ENCODE data around the gene DPEP1. TPM values are rescaled to one million over a fixed set of nuclear protein-coding genes. Genes with fewer than 3 reads are reported as not detected.

DPEP1 gene
- polyA plus RNA-seq, 2 donors = 0.05 TPM; not detected in 1

DNA sequence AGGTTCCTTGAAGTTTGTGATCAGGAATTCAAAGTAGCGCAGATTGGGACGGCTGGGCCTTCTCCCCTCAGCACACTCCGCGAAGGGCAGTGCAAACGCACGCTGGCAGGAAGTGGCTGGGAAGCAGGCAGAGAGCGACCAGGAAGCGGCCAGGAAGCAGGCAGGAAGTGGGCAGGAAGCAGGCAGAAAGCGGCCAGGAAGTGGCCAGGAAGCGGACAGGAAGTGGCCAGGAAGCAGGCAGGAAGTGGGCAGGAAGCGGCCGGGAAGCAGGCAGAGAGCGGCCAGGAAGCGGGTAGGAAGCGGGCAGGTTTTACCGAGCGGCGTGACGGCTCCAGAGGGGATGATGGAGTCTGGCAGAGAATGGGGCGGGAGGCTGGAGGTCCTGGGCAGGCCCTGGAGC lies 3.2 kb downstream of the DPEP1 start:
- Histone ChIP-seq H3K27me3 (ENCODE audit: control insufficient read depth in 1 of 2, insufficient read depth in 2 of 2, low read length in 2 of 2) (no peaks in the 10 kb centered on the region), H3K4me3 (ENCODE audit: low read depth in 1 of 2, low read length in 2 of 2) (no peak overlapping the region), H3K27ac (ENCODE audit: low read depth in 2 of 2, low read length in 1 of 2) (peak overlapping the region in 1 of 2 donors; percentile 19), H3K4me1 (ENCODE audit: control insufficient read depth in 2 of 2, insufficient read depth in 2 of 2, low read length in 1 of 2) (peaks cover 2 to 3% of the 10 kb centered on the region in 2 donors), H3K9me3 (ENCODE audit: control insufficient read depth in 2 of 2, insufficient read depth in 1 of 2, low read depth in 1 of 2, low read length in 1 of 2) (peaks cover 0 to 4% of the 10 kb centered on the region in 2 donors), H3K36me3 (ENCODE audit: control insufficient read depth in 2 of 2, insufficient read depth in 2 of 2, low read length in 1 of 2) (no peaks in the 10 kb centered on the region)
- 67% methylated on average over 20 of the region's 20 CpGs for WGBS, 2 donors

DNA sequence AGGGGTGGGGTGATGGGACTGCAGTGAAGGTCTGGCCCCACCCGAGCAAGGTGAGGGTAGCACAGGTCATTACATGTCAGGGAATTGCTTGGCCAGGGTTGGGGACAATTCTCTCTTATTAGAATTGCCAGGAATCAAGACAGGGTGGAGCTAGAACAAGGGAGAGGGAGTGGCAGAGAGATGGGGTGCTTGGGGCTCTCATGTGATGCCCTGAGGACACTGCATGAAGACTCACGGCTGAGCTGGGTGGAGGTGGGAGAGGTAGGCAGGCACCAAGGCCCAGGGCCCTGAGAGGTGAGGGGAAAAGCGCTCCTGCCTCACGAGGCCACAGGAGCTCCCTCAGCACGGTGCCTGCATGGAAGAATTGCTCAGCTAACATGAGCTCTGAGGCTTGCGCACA lies 3.6 kb downstream of the DPEP1 start:
- 52 to 56% methylated on average over 6 of the region's 6 CpGs for WGBS, 2 donors
- peak overlapping the region in 1 of 2 donors; percentile 19 for H3K27ac ChIP-seq (ENCODE audit: low read depth in 2 of 2, low read length in 1 of 2)
- H3K9me3 ChIP-seq (ENCODE audit: control insufficient read depth in 2 of 2, insufficient read depth in 1 of 2, low read depth in 1 of 2, low read length in 1 of 2) = peaks cover 0 to 4% of the 10 kb centered on the region in 2 donors
- H3K4me1 ChIP-seq (ENCODE audit: control insufficient read depth in 2 of 2, insufficient read depth in 2 of 2, low read length in 1 of 2) = peaks cover 2 to 3% of the 10 kb centered on the region in 2 donors
- H3K4me3 ChIP-seq (ENCODE audit: low read depth in 1 of 2, low read length in 2 of 2) = no peak overlapping the region
- H3K36me3 ChIP-seq (ENCODE audit: control insufficient read depth in 2 of 2, insufficient read depth in 2 of 2, low read length in 1 of 2) = no peaks in the 10 kb centered on the region
- H3K27me3 ChIP-seq (ENCODE audit: control insufficient read depth in 1 of 2, insufficient read depth in 2 of 2, low read length in 2 of 2) = no peaks in the 10 kb centered on the region

DNA sequence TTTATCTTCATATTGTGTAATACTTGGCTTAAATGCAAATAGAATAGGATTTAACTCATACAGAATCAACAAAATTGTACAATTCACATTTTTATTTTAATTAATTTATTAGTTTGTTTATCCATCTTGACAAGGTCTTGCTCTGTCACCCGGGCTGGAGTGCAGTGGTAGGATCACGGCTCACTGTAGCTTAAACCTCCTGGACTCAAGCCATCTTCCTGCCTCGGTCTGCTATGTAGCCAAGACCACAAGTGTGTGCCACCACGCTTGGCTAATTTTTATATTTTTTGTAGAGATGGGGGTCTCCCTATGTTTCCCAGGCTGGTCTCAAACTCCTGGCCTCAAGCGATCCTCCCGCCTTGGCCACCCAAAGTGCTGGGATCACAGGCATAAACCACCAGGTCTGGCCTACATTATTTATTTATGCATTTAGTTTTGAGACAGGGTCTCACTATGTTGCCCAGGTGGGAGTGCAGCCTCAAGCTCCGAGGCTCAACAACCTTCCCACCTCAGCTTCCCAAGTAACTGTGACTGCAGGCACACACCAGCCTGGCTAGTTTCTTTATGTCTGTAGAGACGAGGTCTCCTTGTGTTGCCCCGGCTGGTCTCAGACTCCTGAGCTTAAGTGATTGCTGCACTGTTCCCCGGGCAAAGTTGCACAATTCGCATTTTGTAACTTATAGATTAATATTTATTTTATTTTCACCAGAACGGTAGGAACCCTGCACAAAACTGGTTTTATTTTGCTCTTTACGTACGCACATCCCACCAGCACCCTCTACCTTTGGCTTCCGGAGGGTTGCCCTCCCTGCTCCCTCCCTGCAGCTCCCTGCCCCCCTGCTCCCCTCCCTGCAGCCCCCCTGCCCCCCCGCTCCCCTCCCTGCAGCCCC lies 4.9 kb downstream of the DPEP1 start:
- H3K27ac ChIP-seq (ENCODE audit: low read depth in 2 of 2, low read length in 1 of 2) = no peak overlapping the region
- H3K9me3 ChIP-seq (ENCODE audit: control insufficient read depth in 2 of 2, insufficient read depth in 1 of 2, low read depth in 1 of 2, low read length in 1 of 2) = peaks cover 0 to 4% of the 10 kb centered on the region in 2 donors
- H3K36me3 ChIP-seq (ENCODE audit: control insufficient read depth in 2 of 2, insufficient read depth in 2 of 2, low read length in 1 of 2) = no peaks in the 10 kb centered on the region
- 48 to 53% methylated on average over 15 to 16 of the region's 16 CpGs for WGBS, 2 donors
- H3K4me3 ChIP-seq (ENCODE audit: low read depth in 1 of 2, low read length in 2 of 2) = no peak overlapping the region
- no peaks in the 10 kb centered on the region for H3K27me3 ChIP-seq (ENCODE audit: control insufficient read depth in 1 of 2, insufficient read depth in 2 of 2, low read length in 2 of 2)
- peaks cover 2 to 3% of the 10 kb centered on the region in 2 donors for H3K4me1 ChIP-seq (ENCODE audit: control insufficient read depth in 2 of 2, insufficient read depth in 2 of 2, low read length in 1 of 2)

DNA sequence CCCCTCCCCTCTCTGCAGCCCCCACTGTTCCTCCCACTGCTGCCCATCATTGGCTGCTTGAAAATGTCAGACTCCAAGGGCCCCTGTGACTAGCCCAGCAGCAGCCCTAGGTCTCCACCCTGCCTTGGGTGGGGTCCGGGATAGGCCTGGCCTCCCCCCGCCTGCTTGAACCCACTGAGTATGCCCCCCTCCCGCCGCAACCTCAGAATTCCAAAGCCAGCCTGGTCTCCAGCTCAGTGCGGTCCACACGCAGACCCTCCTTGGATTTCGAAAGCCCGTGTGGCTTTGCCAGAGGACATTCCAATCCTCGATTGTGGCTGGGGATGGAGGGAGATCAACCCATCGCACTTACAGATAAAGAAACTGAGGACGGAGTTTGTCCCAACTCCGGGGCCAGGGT lies 6.4 kb downstream of the DPEP1 start:
- WGBS, 2 donors = 53 to 70% methylated on average over 12 of the region's 12 CpGs
- no peaks in the 10 kb centered on the region for H3K36me3 ChIP-seq (ENCODE audit: control insufficient read depth in 2 of 2, insufficient read depth in 2 of 2, low read length in 1 of 2)
- no peaks in the 10 kb centered on the region for H3K27me3 ChIP-seq (ENCODE audit: control insufficient read depth in 1 of 2, insufficient read depth in 2 of 2, low read length in 2 of 2)
- H3K27ac ChIP-seq (ENCODE audit: low read depth in 2 of 2, low read length in 1 of 2) = no peak overlapping the region
- no peak overlapping the region for H3K4me3 ChIP-seq (ENCODE audit: low read depth in 1 of 2, low read length in 2 of 2)
- peaks cover 2 to 6% of the 10 kb centered on the region in 2 donors for H3K4me1 ChIP-seq (ENCODE audit: control insufficient read depth in 2 of 2, insufficient read depth in 2 of 2, low read length in 1 of 2)
- H3K9me3 ChIP-seq (ENCODE audit: control insufficient read depth in 2 of 2, insufficient read depth in 1 of 2, low read depth in 1 of 2, low read length in 1 of 2) = peaks cover 0 to 4% of the 10 kb centered on the region in 2 donors

DNA sequence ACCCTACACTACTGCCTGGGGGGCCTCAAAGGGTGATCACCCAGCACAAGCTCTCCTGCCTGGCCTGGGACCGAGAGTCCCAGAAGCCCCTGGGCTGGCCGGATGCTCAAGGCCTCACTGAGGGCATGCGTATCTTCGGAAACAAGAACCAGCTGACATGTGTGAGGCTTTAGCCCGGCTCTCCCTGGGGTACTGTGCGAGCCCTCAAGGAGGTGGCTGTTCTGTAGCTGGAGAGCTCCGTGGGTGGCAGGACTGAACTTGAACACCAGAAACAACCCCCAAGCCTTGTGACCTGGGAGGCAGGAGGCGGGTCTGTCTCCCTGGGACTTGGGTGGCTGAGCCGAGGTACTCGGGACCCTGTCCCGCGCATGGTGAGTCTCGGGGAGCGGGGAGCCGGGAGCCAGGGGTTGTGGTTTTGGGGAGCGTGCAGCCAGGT lies 7.0 kb downstream of the DPEP1 start:
- Histone ChIP-seq H3K36me3 (ENCODE audit: control insufficient read depth in 2 of 2, insufficient read depth in 2 of 2, low read length in 1 of 2) (no peaks in the 10 kb centered on the region), H3K27ac (ENCODE audit: low read depth in 2 of 2, low read length in 1 of 2) (no peak overlapping the region), H3K9me3 (ENCODE audit: control insufficient read depth in 2 of 2, insufficient read depth in 1 of 2, low read depth in 1 of 2, low read length in 1 of 2) (peaks cover 0 to 4% of the 10 kb centered on the region in 2 donors), H3K27me3 (ENCODE audit: control insufficient read depth in 1 of 2, insufficient read depth in 2 of 2, low read length in 2 of 2) (no peaks in the 10 kb centered on the region), H3K4me3 (ENCODE audit: low read depth in 1 of 2, low read length in 2 of 2) (no peak overlapping the region), H3K4me1 (ENCODE audit: control insufficient read depth in 2 of 2, insufficient read depth in 2 of 2, low read length in 1 of 2) (peaks cover 2 to 6% of the 10 kb centered on the region in 2 donors)
- 71 to 84% methylated on average over 16 of the region's 16 CpGs for WGBS, 2 donors

DNA sequence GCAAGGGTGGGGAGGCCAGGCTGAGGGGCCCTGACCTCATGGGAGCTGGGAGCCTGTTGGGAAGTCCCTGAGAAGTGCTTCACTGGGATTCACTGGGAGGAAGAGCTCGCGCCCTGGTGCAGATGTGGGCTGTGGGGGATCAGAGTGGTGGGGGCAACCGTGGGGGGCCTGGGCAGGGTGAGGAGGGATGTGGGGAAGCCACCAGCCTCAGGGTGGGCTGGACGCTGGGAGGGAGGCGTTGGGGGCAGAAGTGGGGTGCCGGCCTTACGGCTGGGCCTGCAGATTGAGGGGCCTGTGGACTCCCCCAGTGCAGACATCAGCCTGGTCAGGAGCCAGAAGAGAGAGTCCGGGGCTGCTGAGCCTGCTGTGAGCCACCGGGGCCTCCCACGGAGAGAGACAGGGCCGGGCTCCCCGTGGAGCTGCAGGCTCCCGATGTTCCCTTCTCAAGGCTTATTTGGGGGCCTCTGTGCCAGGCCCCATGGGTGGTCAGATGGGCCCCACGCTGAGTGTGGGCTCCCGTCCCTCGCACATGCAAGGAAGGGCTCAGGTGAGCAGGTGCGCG lies 7.8 kb downstream of the DPEP1 start:
- WGBS, 2 donors = 77 to 85% methylated on average over 18 of the region's 18 CpGs
- no peak overlapping the region for H3K27ac ChIP-seq (ENCODE audit: low read depth in 2 of 2, low read length in 1 of 2)
- peaks cover 0 to 6% of the 10 kb centered on the region in 2 donors for H3K4me1 ChIP-seq (ENCODE audit: control insufficient read depth in 2 of 2, insufficient read depth in 2 of 2, low read length in 1 of 2)
- H3K4me3 ChIP-seq (ENCODE audit: low read depth in 1 of 2, low read length in 2 of 2) = no peak overlapping the region
- no peaks in the 10 kb centered on the region for H3K27me3 ChIP-seq (ENCODE audit: control insufficient read depth in 1 of 2, insufficient read depth in 2 of 2, low read length in 2 of 2)
- peaks cover 0 to 4% of the 10 kb centered on the region in 2 donors for H3K9me3 ChIP-seq (ENCODE audit: control insufficient read depth in 2 of 2, insufficient read depth in 1 of 2, low read depth in 1 of 2, low read length in 1 of 2)
- H3K36me3 ChIP-seq (ENCODE audit: control insufficient read depth in 2 of 2, insufficient read depth in 2 of 2, low read length in 1 of 2) = no peaks in the 10 kb centered on the region

DNA sequence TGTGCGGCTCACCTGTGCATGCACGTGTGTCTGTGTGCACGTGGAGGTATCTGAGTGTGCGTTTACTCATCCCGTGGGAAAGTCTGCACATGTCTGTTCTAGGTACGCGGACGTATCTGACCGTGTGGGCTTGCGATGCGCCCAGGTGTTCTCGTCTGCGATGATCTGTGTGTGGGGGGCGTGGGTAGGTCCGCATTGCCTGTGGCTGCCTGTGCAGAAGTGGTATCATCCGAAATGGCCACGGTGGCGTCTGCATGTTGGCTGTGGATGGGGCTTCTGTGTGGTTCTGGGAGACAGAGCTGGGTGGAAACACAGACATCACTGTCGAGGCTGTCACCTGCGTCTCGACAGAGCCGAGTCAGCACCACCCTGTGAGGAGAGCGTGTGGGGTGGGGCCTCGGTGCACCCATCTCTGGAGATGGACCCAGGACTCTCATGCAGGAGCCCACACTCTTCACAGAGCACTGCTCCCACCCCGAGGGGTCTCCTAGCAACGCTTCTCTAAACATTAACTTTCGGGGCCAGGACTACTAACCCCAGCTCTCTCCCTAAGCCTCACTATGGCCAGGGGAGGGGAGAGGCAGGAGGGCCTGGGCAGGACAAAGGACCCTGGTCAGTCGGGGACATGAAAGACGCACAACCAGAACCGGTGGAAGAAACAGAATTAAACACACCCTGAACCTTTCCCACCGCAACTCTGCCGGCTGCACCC lies 8.4 kb downstream of the DPEP1 start:
- Histone ChIP-seq H3K4me1 (ENCODE audit: control insufficient read depth in 2 of 2, insufficient read depth in 2 of 2, low read length in 1 of 2) (peaks cover 0 to 6% of the 10 kb centered on the region in 2 donors), H3K9me3 (ENCODE audit: control insufficient read depth in 2 of 2, insufficient read depth in 1 of 2, low read depth in 1 of 2, low read length in 1 of 2) (peaks cover 0 to 4% of the 10 kb centered on the region in 2 donors), H3K27me3 (ENCODE audit: control insufficient read depth in 1 of 2, insufficient read depth in 2 of 2, low read length in 2 of 2) (no peaks in the 10 kb centered on the region), H3K4me3 (ENCODE audit: low read depth in 1 of 2, low read length in 2 of 2) (no peak overlapping the region), H3K27ac (ENCODE audit: low read depth in 2 of 2, low read length in 1 of 2) (no peak overlapping the region), H3K36me3 (ENCODE audit: control insufficient read depth in 2 of 2, insufficient read depth in 2 of 2, low read length in 1 of 2) (no peaks in the 10 kb centered on the region)
- 62 to 65% methylated on average over 32 of the region's 32 CpGs for WGBS, 2 donors

DNA sequence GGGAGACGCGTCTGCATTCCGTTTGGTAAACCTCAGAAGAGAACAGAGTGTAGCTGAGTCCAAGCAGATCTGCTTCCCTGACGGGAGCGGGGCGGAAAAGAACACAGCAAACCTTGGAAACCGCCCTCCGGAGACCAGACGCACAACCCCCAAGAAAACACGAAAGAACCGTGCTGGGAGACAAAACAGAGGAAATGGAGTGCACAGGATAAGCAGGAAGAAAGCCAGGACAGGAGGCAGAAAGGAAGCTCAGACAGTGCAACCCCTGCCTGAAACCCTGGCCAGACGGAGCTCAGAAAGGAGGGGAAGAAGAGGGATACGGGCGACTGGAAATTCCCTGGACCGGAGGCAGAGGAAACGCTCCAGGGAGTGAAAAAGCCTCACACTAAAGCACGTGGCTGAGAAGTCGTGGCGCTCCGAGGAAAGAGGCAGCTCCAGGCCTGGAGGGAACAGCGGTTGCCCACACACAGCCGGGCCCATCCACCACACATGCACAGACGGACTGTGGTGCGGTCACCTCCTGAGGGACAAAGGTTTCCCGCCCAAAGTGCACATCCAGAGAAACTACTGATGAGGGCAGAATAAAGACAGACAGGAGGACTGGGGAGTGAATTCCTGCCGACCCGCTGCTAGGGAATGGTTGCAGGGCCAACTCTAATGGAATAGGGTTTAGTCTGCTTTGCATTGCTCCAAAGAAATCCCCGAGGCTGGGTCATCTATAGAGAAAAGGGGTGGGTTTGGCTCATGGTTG lies 10.2 kb downstream of the DPEP1 start:
- 32 to 44% methylated on average over 28 of the region's 28 CpGs for WGBS, 2 donors
- Histone ChIP-seq H3K27me3 (ENCODE audit: control insufficient read depth in 1 of 2, insufficient read depth in 2 of 2, low read length in 2 of 2) (no peaks in the 10 kb centered on the region), H3K27ac (ENCODE audit: low read depth in 2 of 2, low read length in 1 of 2) (no peak overlapping the region), H3K9me3 (ENCODE audit: control insufficient read depth in 2 of 2, insufficient read depth in 1 of 2, low read depth in 1 of 2, low read length in 1 of 2) (no peaks in the 10 kb centered on the region), H3K36me3 (ENCODE audit: control insufficient read depth in 2 of 2, insufficient read depth in 2 of 2, low read length in 1 of 2) (no peaks in the 10 kb centered on the region), H3K4me3 (ENCODE audit: low read depth in 1 of 2, low read length in 2 of 2) (no peak overlapping the region), H3K4me1 (ENCODE audit: control insufficient read depth in 2 of 2, insufficient read depth in 2 of 2, low read length in 1 of 2) (peaks cover 0 to 3% of the 10 kb centered on the region in 2 donors)

Data from esophagus (tissue), 2 donors.